Endodermal cell (in vitro differentiated cells): ENCODE results near the gene IVNS1ABP. TPM values are rescaled to one million over a fixed set of nuclear protein-coding genes. Genes with fewer than 3 reads are reported as not detected.

Experiments used
- DNase-seq: peaks from one replicate; pipeline ENCODE4 v3.0.0-alpha.2; 2017
- H3K27ac ChIP-seq: 2 replicates; pipeline ENCODE4 v1.5.1; 2013; ENCODE audit warnings: mild to moderate bottlenecking, low read depth, low read length, moderate library complexity
- H3K27me3 ChIP-seq: 2 replicates; pipeline ENCODE4 v1.6.1; 2013; ENCODE audit warnings: mild to moderate bottlenecking, low read length, moderate library complexity; ENCODE audit not compliant: insufficient read depth, control insufficient read depth, poor library complexity, severe bottlenecking
- H3K36me3 ChIP-seq: 2 replicates; pipeline ENCODE4 v1.7.0; 2013; ENCODE audit warnings: mild to moderate bottlenecking, low read length, moderate library complexity; ENCODE audit not compliant: control insufficient read depth, insufficient read depth
- H3K4me1 ChIP-seq: one replicate; pipeline ENCODE4 v1.7.0; 2013; ENCODE audit warnings: low read length; ENCODE audit not compliant: control insufficient read depth, insufficient read depth
- H3K4me3 ChIP-seq: 2 replicates; pipeline ENCODE4 v1.5.1; 2013; ENCODE audit warnings: mild to moderate bottlenecking, low read length, moderate library complexity
- H3K9ac ChIP-seq: 2 replicates; pipeline ENCODE4 v1.6.1; 2013; ENCODE audit warnings: mild to moderate bottlenecking, low read length, moderate library complexity; ENCODE audit not compliant: poor library complexity, severe bottlenecking; ENCODE audit errors: extremely low read depth
- H3K9me3 ChIP-seq: 2 replicates; pipeline ENCODE4 v1.6.1; 2013; ENCODE audit warnings: mild to moderate bottlenecking, low read length, moderate library complexity; ENCODE audit not compliant: control insufficient read depth
- H3K27ac Mint-ChIP-seq: 2 replicates; pipeline ENCODE4 v1.8.0; 2020; ENCODE audit warnings: mixed read lengths
- H3K27me3 Mint-ChIP-seq: 2 replicates; pipeline ENCODE4 v1.8.0; 2021; ENCODE audit warnings: mild to moderate bottlenecking, mixed read lengths; ENCODE audit not compliant: insufficient read depth
- H3K36me3 Mint-ChIP-seq: 2 replicates; pipeline ENCODE4 v1.8.0; 2020; ENCODE audit warnings: low read depth, mixed read lengths
- H3K4me1 Mint-ChIP-seq: 2 replicates; pipeline ENCODE4 v1.8.0; 2020; ENCODE audit warnings: mixed read lengths
- H3K4me3 Mint-ChIP-seq: 2 replicates; pipeline ENCODE4 v1.8.0; 2020; ENCODE audit warnings: mild to moderate bottlenecking, moderate library complexity, mixed read lengths
- H3K9me3 Mint-ChIP-seq: 2 replicates; pipeline ENCODE4 v1.8.0; 2020; ENCODE audit warnings: mild to moderate bottlenecking, mixed read lengths
- CTCF ChIP-seq: fragments of 200-600 bp; sonication (generic); conservative IDR thresholded peaks from 2 replicates; pipeline ENCODE4 v1.5.0; 2021; ENCODE audit warnings: antibody characterized with exemption, mild to moderate bottlenecking
- WGBS, 2 experiments: methylation state at CpG; one replicate each; pipeline versions ENCODE4 v1.1.5 to v1.1.7; 2013; ENCODE audit warnings: missing lambda C conversion rate in 2 of 2, mixed read lengths in 1 of 2; ENCODE audit not compliant: insufficient coverage in 1 of 2, insufficient read length in 1 of 2; 5-methylcytosine and 5-hydroxymethylcytosine counted together
- total RNA-seq, 2 donors: library from RNA; stranded (reverse); fragmentation: NEBNext Ultra II Directional in 1 of 2; extraction: Animal tissue kit (Norgen Biotek cat#: 25700) in 1 of 2; gene quantifications; 2 replicates in 1 of 2; 3 replicates in 1 of 2; pipeline ENCODE4 v1.2.1, GENCODE V29; 2021

Gene IVNS1ABP
- total RNA-seq, 2 donors from 2014 or later: 122 to 163 TPM

GRCh38 chr1:185267701-185268100, 49.3 kb downstream of the IVNS1ABP start:
- no peaks in the 10 kb centered on the region for H3K36me3 Mint-ChIP-seq
- no peaks in the 10 kb centered on the region for H3K9me3 Mint-ChIP-seq
- H3K27me3 Mint-ChIP-seq: no peaks in the 10 kb centered on the region

GRCh38 chr1:185267301-185267700, 49.7 kb downstream of the IVNS1ABP start:
- H3K36me3 Mint-ChIP-seq: no peaks in the 10 kb centered on the region
- Histone ChIP-seq H3K4me1 (no peaks in the 10 kb centered on the region), H3K27me3 (no peaks in the 10 kb centered on the region), H3K4me3 (no peak overlapping the region), H3K27ac (no peak overlapping the region), H3K9me3 (no peaks in the 10 kb centered on the region), H3K36me3 (no peaks in the 10 kb centered on the region), H3K9ac (no peak overlapping the region)
- no peak for TF ChIP-seq CTCF
- 83 to 86% methylated on average over 3 of the region's 3 CpGs for WGBS, 2 experiments
- no peaks in the 10 kb centered on the region for H3K9me3 Mint-ChIP-seq
- no peaks in the 10 kb centered on the region for H3K27me3 Mint-ChIP-seq
- no peak overlapping the region for H3K27ac Mint-ChIP-seq
- H3K4me1 Mint-ChIP-seq: peaks cover 7% of the 10 kb centered on the region
- no peak for DNase-seq
- no peak overlapping the region for H3K4me3 Mint-ChIP-seq

More at GRCh38 chr1:185267701-185268100, 49.3 kb downstream of the IVNS1ABP start:
- H3K4me1 ChIP-seq: no peaks in the 10 kb centered on the region
- Mint-ChIP-seq H3K4me1 (peaks cover 7% of the 10 kb centered on the region), H3K27ac (no peak overlapping the region), H3K4me3 (no peak overlapping the region)
- no peak for DNase-seq
- TF ChIP-seq CTCF: no peak
- H3K36me3 ChIP-seq: no peaks in the 10 kb centered on the region
- no peaks in the 10 kb centered on the region for H3K9me3 ChIP-seq
- H3K27me3 ChIP-seq: no peaks in the 10 kb centered on the region
- H3K4me3 ChIP-seq: no peak overlapping the region
- H3K9ac ChIP-seq: no peak overlapping the region
- H3K27ac ChIP-seq: no peak overlapping the region

GRCh38 chr1:185265314-185265713, 51.7 kb downstream of the IVNS1ABP start:
- Histone ChIP-seq H3K9ac (no peak overlapping the region), H3K36me3 (no peaks in the 10 kb centered on the region), H3K4me1 (no peaks in the 10 kb centered on the region), H3K27me3 (no peaks in the 10 kb centered on the region), H3K9me3 (no peaks in the 10 kb centered on the region), H3K4me3 (no peak overlapping the region), H3K27ac (no peak overlapping the region)
- 87 to 96% methylated on average over 2 to 4 of the region's 4 CpGs for WGBS, 2 experiments
- DNase-seq: no peak
- Mint-ChIP-seq H3K27ac (no peak overlapping the region), H3K4me3 (no peak overlapping the region), H3K27me3 (no peaks in the 10 kb centered on the region), H3K9me3 (no peaks in the 10 kb centered on the region), H3K36me3 (no peaks in the 10 kb centered on the region), H3K4me1 (peaks cover 7% of the 10 kb centered on the region)
- TF ChIP-seq CTCF: no peak
